ENCODE results near the gene CCBE1.

DNA sequence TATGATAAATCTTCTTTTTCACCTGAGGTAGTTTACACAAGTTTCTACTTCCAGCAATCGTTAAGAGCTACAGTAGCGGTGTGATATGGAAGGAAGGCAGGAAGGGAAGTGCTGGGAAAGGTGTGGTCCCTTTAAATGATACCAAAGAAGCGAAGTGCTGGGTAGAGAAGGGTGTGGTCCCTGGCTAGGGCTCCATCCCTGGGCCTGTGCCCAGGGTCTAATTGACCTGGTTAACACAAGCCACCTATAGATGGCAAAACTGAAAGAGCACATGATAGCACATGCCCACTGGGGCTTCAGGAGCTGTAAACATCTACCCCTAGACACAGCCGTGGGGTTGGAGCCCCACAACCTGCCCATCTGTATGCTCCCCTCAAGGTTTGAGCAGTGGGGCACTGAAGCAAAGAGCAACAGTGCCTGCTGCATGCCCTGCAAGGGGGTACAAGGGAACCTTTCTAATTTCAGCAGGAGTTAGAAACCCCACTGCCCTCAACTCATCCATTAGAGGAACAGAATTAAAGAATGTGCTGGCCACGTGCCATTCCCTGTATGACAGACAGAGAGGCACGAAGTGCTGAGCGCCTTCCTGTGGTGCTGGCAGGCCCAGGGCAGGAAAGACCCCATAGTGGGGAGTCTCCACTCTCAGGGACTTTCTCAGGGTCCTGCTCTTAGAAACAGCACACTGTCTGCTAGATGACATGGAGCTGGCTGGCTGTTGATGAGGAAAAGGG lies 185.0 kb downstream of the CCBE1 start:
- no peak for TF ChIP-seq POLR2A (IDR thresholded peaks at IDR 0.05)
- TF ChIP-seq, protein P1, sequence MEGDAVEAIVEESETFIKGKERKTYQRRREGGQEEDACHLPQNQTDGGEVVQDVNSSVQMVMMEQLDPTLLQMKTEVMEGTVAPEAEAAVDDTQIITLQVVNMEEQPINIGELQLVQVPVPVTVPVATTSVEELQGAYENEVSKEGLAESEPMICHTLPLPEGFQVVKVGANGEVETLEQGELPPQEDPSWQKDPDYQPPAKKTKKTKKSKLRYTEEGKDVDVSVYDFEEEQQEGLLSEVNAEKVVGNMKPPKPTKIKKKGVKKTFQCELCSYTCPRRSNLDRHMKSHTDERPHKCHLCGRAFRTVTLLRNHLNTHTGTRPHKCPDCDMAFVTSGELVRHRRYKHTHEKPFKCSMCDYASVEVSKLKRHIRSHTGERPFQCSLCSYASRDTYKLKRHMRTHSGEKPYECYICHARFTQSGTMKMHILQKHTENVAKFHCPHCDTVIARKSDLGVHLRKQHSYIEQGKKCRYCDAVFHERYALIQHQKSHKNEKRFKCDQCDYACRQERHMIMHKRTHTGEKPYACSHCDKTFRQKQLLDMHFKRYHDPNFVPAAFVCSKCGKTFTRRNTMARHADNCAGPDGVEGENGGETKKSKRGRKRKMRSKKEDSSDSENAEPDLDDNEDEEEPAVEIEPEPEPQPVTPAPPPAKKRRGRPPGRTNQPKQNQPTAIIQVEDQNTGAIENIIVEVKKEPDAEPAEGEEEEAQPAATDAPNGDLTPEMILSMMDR (IDR thresholded peaks at IDR 0.05) = no peak

Data from adrenal gland (tissue), 5 donors.